HCT116 (cell line): ENCODE results near the gene WAC. TPM values are rescaled to one million over a fixed set of nuclear protein-coding genes. Genes with fewer than 3 reads are reported as not detected.

Source experiments
- ATAC-seq: fragments of 200-7000 bp; cut with Tn5 transposase; 2 replicates; pipeline ENCODE4 v1.9.1; 2020; ENCODE audit warnings: mild to moderate bottlenecking, moderate library complexity
- BruUV-seq: library from RNA; stranded (reverse); fragments of 400-500 nt; replicated peaks from 2 replicates; lab custom pipeline; 2021; lab: Mats Ljungman, UMichigan
- CTCF ChIA-PET: fragments of 300-600 bp; sonication (Branson Sonifier 250); formaldehyde crosslinking; loops from one replicate; lab custom pipeline; 2021; ENCODE audit warnings: antibody characterized with exemption; lab: Charles Lee
- POLR2A ChIA-PET: fragments of 300-600, 350-600 bp; sonication (Branson Sonifier 250); formaldehyde crosslinking; loops from one replicate; lab custom pipeline; 2021; ENCODE audit warnings: antibody characterized with exemption; lab: Charles Lee
- RAD21 ChIA-PET, 2 experiments: fragments of 300-600 bp; sonication (Branson Sonifier 250); formaldehyde crosslinking; loops; one replicate each; lab custom pipeline; 2023; ENCODE audit warnings: low total read pairs in 2 of 2; ENCODE audit not compliant: uncharacterized antibody in 2 of 2, unreplicated experiment in 2 of 2, low non-redundant PET in 1 of 2; lab: Charles Lee
- DNase-seq: peaks from one replicate; pipeline ENCODE4 v3.0.0-alpha.2; 2010; ENCODE audit warnings: low read depth, low spot score
- H2AFZ ChIP-seq: fragments of 200-600 bp; shearing (Covaris generic), sonication (generic); 2 replicates; pipeline ENCODE4 v1.6.1; 2017; ENCODE audit warnings: low read depth, mixed run types, mixed read lengths, antibody characterized with exemption, low read length; ENCODE audit not compliant: poor library complexity, severe bottlenecking
- H3K27ac ChIP-seq: 2 replicates; pipeline ENCODE4 v1.5.1; 2012; ENCODE audit warnings: low read depth, low read length
- H3K27me3 ChIP-seq: fragments of 200-600 bp; sonication (generic); 2 replicates; pipeline ENCODE4 v1.6.1; 2016; ENCODE audit warnings: mixed run types, low read length, mixed read lengths; ENCODE audit not compliant: insufficient read depth
- H3K36me3 ChIP-seq, 2 experiments: fragments of 200-500 bp in 1 of 2; fragments of 200-600 bp in 1 of 2; sonication (Bioruptor generic) in 1 of 2; sonication (generic) in 1 of 2; 2 replicates each; pipeline versions ENCODE4 v1.5.1 to v1.6.1; 2014 to 2016; ENCODE audit warnings: low read length in 2 of 2, inconsistent platforms in 1 of 2, mixed read lengths in 1 of 2, mixed run types in 1 of 2; ENCODE audit not compliant: insufficient read depth in 2 of 2, control insufficient read depth in 1 of 2
- H3K4me1 ChIP-seq, 2 experiments: fragments of 200-600 bp in 1 of 2; sonication (generic) in 1 of 2; 2 replicates each; pipeline versions ENCODE4 v1.5.1 to v1.6.1; 2012 to 2017; ENCODE audit warnings: low read length in 2 of 2, inconsistent platforms in 1 of 2, mild to moderate bottlenecking in 1 of 2, mixed read lengths in 1 of 2, mixed run types in 1 of 2, moderate library complexity in 1 of 2; ENCODE audit not compliant: insufficient read depth in 2 of 2, control insufficient read depth in 1 of 2
- H3K4me2 ChIP-seq: fragments of 200-600 bp; sonication (generic); 2 replicates; pipeline ENCODE4 v1.6.1; 2017; ENCODE audit warnings: mixed run types, low read length, mixed read lengths
- H3K4me3 ChIP-seq, 2 experiments: fragments of 200-600 bp in 1 of 2; sonication (generic) in 1 of 2; replicated peaks in 1 of 2; 2 replicates each; pipeline ENCODE4 v1.5.1; 2011 to 2016; ENCODE audit warnings: low read length in 2 of 2, control low read depth in 1 of 2, low read depth in 1 of 2, mild to moderate bottlenecking in 1 of 2, mixed read lengths in 1 of 2, mixed run types in 1 of 2
- H3K79me2 ChIP-seq: fragments of 200-600 bp; sonication (generic); 2 replicates; pipeline ENCODE4 v1.6.1; 2017; ENCODE audit warnings: mild to moderate bottlenecking, mixed run types, low read length, moderate library complexity, mixed read lengths; ENCODE audit not compliant: insufficient read depth
- H3K9ac ChIP-seq: fragments of 200-600 bp; sonication (generic); 2 replicates; pipeline ENCODE4 v1.6.1; 2016; ENCODE audit warnings: low read length, mixed read lengths
- H3K9me2 ChIP-seq: fragments of 200-600 bp; sonication (generic), shearing (Covaris generic); 2 replicates; pipeline ENCODE4 v1.6.1; 2017; ENCODE audit warnings: mixed run types, mild to moderate bottlenecking, moderate library complexity; ENCODE audit not compliant: insufficient read depth
- H3K9me3 ChIP-seq, 2 experiments: fragments of 200-500 bp in 1 of 2; fragments of 200-600 bp in 1 of 2; sonication (Bioruptor generic) in 1 of 2; sonication (generic) in 1 of 2; 2 replicates each; pipeline ENCODE4 v1.6.1; 2014 to 2017; ENCODE audit warnings: low read length in 2 of 2, mixed read lengths in 2 of 2, inconsistent platforms in 1 of 2, low read depth in 1 of 2, mild to moderate bottlenecking in 1 of 2, mixed run types in 1 of 2, moderate library complexity in 1 of 2; ENCODE audit not compliant: control insufficient read depth in 1 of 2, insufficient read depth in 1 of 2
- H4K20me1 ChIP-seq: fragments of 200-600 bp; sonication (generic), shearing (Covaris generic); 2 replicates; pipeline ENCODE4 v1.6.1; 2017; ENCODE audit warnings: mixed run types, mild to moderate bottlenecking, moderate library complexity; ENCODE audit not compliant: insufficient read depth
- CBX3 ChIP-seq: IDR thresholded peaks from 2 replicates; pipeline ENCODE4 v1.6.1; 2012; ENCODE audit warnings: low read depth
- CEBPB ChIP-seq: IDR thresholded peaks from 2 replicates; pipeline ENCODE4 v1.6.1; 2012; ENCODE audit warnings: low read depth
- EGR1 ChIP-seq: IDR thresholded peaks from 2 replicates; pipeline ENCODE4 v1.6.1; 2012; ENCODE audit warnings: low read depth
- ELF1 ChIP-seq: IDR thresholded peaks from 2 replicates; pipeline ENCODE4 v1.6.1; 2012; ENCODE audit warnings: low read depth, borderline replicate concordance
- EZH2phosphoT487 ChIP-seq: fragments of 200-600 bp; IDR thresholded peaks from 2 replicates; pipeline ENCODE4 v1.6.1; 2018; ENCODE audit warnings: antibody characterized with exemption, borderline replicate concordance
- JUND ChIP-seq: IDR thresholded peaks from 2 replicates; pipeline ENCODE4 v1.6.1; 2012
- MAX ChIP-seq: IDR thresholded peaks from 2 replicates; pipeline ENCODE4 v1.6.1; 2012
- POLR2A ChIP-seq: IDR thresholded peaks from 2 replicates; pipeline ENCODE4 v1.7.0; 2011; ENCODE audit warnings: borderline replicate concordance; ENCODE audit not compliant: insufficient read depth, insufficient read length; ENCODE audit errors: extremely low read depth
- RAD21 ChIP-seq: IDR thresholded peaks from 2 replicates; pipeline ENCODE4 v1.6.1; 2012; ENCODE audit warnings: low read depth, mild to moderate bottlenecking
- SIN3A ChIP-seq: IDR thresholded peaks from 2 replicates; pipeline ENCODE4 v1.6.1; 2012; ENCODE audit warnings: low read depth
- SP1 ChIP-seq: IDR thresholded peaks from 2 replicates; pipeline ENCODE4 v1.6.1; 2012; ENCODE audit warnings: low read depth
- SRF ChIP-seq: IDR thresholded peaks from 2 replicates; pipeline ENCODE4 v1.6.1; 2012; ENCODE audit warnings: low read depth
- ZFX ChIP-seq: fragments of 450-650 bp; IDR thresholded peaks from 2 replicates; pipeline ENCODE4 v1.6.1; 2017
- ZNF274 ChIP-seq: fragments of 200-500 bp; sonication (Bioruptor generic); IDR thresholded peaks from 2 replicates; pipeline ENCODE4 v1.6.1; 2014; ENCODE audit warnings: mild to moderate bottlenecking, low read depth, low read length, inconsistent platforms
- intact Hi-C: fragments of 100-400 bp; cut with micrococcal nuclease; formaldehyde crosslinking; loops from 2 replicates; pipeline ENCODE4 v1.10.0; 2022
- total RNA-seq: library from RNA; stranded (reverse); gene quantifications from one replicate; pipeline ENCODE4 v1.2.1, GENCODE V29; 2021; ENCODE audit not compliant: unreplicated experiment
- TF ChIP-seq, protein P1 (sequence below): IDR thresholded peaks from 2 replicates; pipeline ENCODE4 v1.6.1; 2012; ENCODE audit warnings: low read depth

The WAC gene
- total RNA-seq, 1 experiment from 2014 or later = 117 TPM

DNA sequence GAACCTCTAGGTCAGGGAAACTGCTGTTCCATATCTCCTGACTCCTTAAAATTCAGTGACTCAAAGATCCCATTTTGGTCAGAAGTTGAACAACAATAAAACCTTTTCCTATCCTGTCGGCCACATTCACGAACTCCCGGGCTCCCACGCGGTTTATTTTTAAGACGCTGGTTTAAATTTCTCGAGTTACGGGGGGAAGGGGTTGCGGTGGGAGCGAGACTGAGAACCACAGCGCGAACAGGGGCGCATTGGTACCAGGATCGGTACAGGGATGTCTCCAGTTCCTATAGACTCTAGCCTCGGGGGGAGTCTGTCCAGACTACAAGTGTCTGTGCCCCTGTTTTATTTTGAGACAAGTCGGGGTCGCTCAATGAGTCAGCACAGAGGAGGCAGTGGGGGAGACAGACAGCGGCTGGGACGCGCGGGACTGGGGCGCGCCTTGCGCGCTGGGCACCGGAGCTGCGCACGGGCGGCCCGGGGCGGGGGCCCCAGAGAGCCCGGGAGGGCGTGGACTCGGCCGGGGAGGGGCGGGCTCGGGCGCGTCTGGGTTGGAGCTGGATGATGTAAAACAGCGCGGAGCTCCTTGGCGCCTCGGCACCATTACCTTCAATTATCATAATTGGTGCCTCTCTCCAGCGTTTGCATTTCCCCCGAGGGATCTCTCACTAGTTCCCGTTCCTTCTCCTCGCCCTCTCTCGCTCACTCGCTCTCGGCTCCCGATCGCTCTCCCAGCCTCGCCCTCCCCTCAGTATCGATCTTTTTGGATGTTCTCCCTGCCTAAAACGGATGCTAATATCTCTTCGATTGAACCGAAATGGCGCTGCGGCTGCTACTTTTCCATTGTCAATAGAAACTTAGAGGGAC, 135.7 kb downstream of the WAC start:
- Histone ChIP-seq H4K20me1 (no peaks in the 10 kb centered on the region), H3K9me3 (no peaks in the 10 kb centered on the region), H3K4me3 (no peak overlapping the region), H3K4me1 (peaks cover 0 to 7% of the 10 kb centered on the region in 2 experiments; a peak in 2 of 4 replicates), H3K4me2 (no peak overlapping the region)
- CTCF ChIA-PET = no interaction called here
- ATAC-seq (no peak), DNase-seq (no peak)
- POLR2A ChIA-PET = no interaction called here
- RAD21 ChIA-PET = no interaction called here
- TF ChIP-seq ZNF274 = no peak
- no peak for TF ChIP-seq ZFX
- TF ChIP-seq, all 23 proteins: peak for 0
- no peaks in the 10 kb centered on the region for H3K9me2 ChIP-seq
- intact Hi-C loops = no loop called here
- H3K9ac ChIP-seq = no peak overlapping the region
- H3K79me2 ChIP-seq = no peaks in the 10 kb centered on the region
- H3K27me3 ChIP-seq = no peaks in the 10 kb centered on the region
- no peak overlapping the region for H2AFZ ChIP-seq
- no TSS peak for BruUV-seq
- no peak overlapping the region for H3K27ac ChIP-seq
- no peaks in the 10 kb centered on the region for H3K36me3 ChIP-seq

DNA sequence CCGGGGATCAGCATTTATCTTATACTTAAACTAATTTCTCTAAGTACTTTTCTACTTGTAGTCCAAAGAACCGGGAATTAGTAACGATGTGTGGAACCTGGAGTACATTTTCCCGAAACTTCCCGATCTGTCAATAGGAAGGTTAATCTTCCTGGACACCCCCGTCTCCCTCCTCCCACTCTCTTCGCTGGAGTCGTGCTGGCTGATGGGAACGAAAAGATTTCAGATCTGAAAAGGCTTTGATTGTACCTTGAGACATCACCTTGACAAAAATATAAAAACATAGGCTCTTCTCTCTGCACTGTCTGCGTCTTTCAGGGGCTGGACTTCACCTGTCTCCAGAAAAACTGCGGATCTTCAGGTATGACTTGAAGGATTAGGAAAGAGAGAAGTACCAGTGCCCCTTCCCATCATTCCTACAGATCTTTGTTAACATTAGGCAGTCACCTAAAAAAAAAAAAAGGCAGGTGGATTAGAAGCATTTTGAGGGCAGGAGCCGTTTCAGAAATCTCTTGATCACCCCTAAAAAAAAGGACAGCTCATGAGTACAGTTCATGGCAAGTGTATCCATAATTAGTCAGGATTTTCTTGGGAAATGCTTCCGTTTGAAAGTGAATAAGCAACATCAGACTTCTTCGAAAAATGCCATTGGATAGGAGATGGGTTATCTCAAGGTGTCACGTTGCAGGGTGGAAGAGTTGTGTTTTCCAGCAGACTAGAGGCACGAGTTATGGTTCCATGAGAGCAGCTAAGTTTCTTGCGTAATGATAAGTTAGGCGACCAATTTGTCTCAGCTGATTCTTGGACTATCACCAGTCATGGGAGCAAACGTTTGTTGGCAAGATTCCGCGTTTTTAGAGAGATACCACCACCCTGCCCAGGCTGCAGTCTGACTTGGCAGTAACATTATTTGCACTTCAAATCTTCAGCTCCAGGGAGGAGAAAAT, 136.6 kb downstream of the WAC start:
- intact Hi-C loops = no loop called here
- no peaks in the 10 kb centered on the region for H3K79me2 ChIP-seq
- DNase-seq (no peak), ATAC-seq (no peak)
- ChIA-PET CTCF (no interaction called here), RAD21 (no interaction called here), POLR2A (no interaction called here)
- no peak overlapping the region for H3K9ac ChIP-seq
- no peaks in the 10 kb centered on the region for H3K27me3 ChIP-seq
- no peaks in the 10 kb centered on the region for H4K20me1 ChIP-seq
- no peak overlapping the region for H3K4me2 ChIP-seq
- no peaks in the 10 kb centered on the region for H3K9me3 ChIP-seq
- no peak overlapping the region for H2AFZ ChIP-seq
- BruUV-seq = no TSS peak
- H3K9me2 ChIP-seq = no peaks in the 10 kb centered on the region
- peaks cover 0 to 5% of the 10 kb centered on the region in 2 experiments; a peak in 1 of 4 replicates for H3K4me1 ChIP-seq
- H3K27ac ChIP-seq = no peak overlapping the region
- H3K4me3 ChIP-seq = no peak overlapping the region
- no peaks in the 10 kb centered on the region for H3K36me3 ChIP-seq
- TF ChIP-seq ZFX (no peak), MAX (no peak), EZH2phosphoT487 (no peak), SP1 (no peak), ZNF274 (no peak), ELF1 (no peak), SRF (no peak), EGR1 (no peak), SIN3A (no peak), CEBPB (no peak), RAD21 (no peak), CBX3 (no peak), POLR2A (no peak), JUND (no peak)
- TF ChIP-seq, protein P1, sequence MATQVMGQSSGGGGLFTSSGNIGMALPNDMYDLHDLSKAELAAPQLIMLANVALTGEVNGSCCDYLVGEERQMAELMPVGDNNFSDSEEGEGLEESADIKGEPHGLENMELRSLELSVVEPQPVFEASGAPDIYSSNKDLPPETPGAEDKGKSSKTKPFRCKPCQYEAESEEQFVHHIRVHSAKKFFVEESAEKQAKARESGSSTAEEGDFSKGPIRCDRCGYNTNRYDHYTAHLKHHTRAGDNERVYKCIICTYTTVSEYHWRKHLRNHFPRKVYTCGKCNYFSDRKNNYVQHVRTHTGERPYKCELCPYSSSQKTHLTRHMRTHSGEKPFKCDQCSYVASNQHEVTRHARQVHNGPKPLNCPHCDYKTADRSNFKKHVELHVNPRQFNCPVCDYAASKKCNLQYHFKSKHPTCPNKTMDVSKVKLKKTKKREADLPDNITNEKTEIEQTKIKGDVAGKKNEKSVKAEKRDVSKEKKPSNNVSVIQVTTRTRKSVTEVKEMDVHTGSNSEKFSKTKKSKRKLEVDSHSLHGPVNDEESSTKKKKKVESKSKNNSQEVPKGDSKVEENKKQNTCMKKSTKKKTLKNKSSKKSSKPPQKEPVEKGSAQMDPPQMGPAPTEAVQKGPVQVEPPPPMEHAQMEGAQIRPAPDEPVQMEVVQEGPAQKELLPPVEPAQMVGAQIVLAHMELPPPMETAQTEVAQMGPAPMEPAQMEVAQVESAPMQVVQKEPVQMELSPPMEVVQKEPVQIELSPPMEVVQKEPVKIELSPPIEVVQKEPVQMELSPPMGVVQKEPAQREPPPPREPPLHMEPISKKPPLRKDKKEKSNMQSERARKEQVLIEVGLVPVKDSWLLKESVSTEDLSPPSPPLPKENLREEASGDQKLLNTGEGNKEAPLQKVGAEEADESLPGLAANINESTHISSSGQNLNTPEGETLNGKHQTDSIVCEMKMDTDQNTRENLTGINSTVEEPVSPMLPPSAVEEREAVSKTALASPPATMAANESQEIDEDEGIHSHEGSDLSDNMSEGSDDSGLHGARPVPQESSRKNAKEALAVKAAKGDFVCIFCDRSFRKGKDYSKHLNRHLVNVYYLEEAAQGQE = no peak
